Mesenchymal stem cell (in vitro differentiated cells and primary cell): ENCODE data around the gene ZRANB3.
A peak's percentile ranks its signal among the peaks of the same experiment; 100 is the strongest.
"Not testable (repeated sequence)": the region's sequence is repeated elsewhere in the genome, so short reads cannot be mapped to it uniquely, and the experiment has no call there.

Source experiments
- DNase-seq: peaks from one replicate; pipeline ENCODE4 v3.0.0-alpha.2; 2013
- H2AFZ ChIP-seq: one replicate; pipeline ENCODE4 v1.6.1; 2013; ENCODE audit warnings: low read depth, mild to moderate bottlenecking, control low read depth, inconsistent platforms, low read length, moderate library complexity
- H2AK5ac ChIP-seq: 2 replicates; pipeline ENCODE4 v1.6.1; 2013; ENCODE audit warnings: low read length, moderate library complexity, mild to moderate bottlenecking, inconsistent platforms; ENCODE audit not compliant: severe bottlenecking
- H2BK120ac ChIP-seq: one replicate; pipeline ENCODE4 v1.6.1; 2013; ENCODE audit warnings: low read depth, mild to moderate bottlenecking, inconsistent platforms, low read length, moderate library complexity
- H2BK12ac ChIP-seq, 2 experiments: one replicate each; pipeline ENCODE4 v1.6.1; 2013; ENCODE audit warnings: inconsistent platforms in 2 of 2, low read length in 2 of 2, mild to moderate bottlenecking in 2 of 2, moderate library complexity in 2 of 2, control low read depth in 1 of 2
- H2BK15ac ChIP-seq: one replicate; pipeline ENCODE4 v1.6.1; 2013; ENCODE audit warnings: mild to moderate bottlenecking, low read depth, inconsistent platforms; ENCODE audit not compliant: poor library complexity, severe bottlenecking
- H2BK5ac ChIP-seq: 2 replicates; pipeline ENCODE4 v1.6.1; 2013; ENCODE audit warnings: low read depth, mild to moderate bottlenecking, low read length, control low read depth, inconsistent platforms; ENCODE audit not compliant: poor library complexity, severe bottlenecking
- H3K14ac ChIP-seq, 2 experiments: one replicate each; pipeline ENCODE4 v1.6.1; 2013; ENCODE audit warnings: inconsistent platforms in 2 of 2, low read length in 2 of 2, control low read depth in 1 of 2, mild to moderate bottlenecking in 1 of 2, moderate library complexity in 1 of 2
- H3K18ac ChIP-seq, 2 experiments: one replicate each; pipeline ENCODE4 v1.6.1; 2013; ENCODE audit warnings: inconsistent platforms in 2 of 2, low read length in 2 of 2, control low read depth in 1 of 2, low read depth in 1 of 2, mild to moderate bottlenecking in 1 of 2
- H3K23ac ChIP-seq, 2 experiments: one replicate each; pipeline ENCODE4 v1.6.1; 2013; ENCODE audit warnings: inconsistent platforms in 2 of 2, low read length in 2 of 2, mild to moderate bottlenecking in 2 of 2, moderate library complexity in 2 of 2, control low read depth in 1 of 2
- H3K27ac ChIP-seq: 2 replicates; pipeline ENCODE4 v1.5.1; 2013; ENCODE audit warnings: mild to moderate bottlenecking, moderate library complexity, low read length, control low read depth, inconsistent platforms; ENCODE audit not compliant: poor library complexity, severe bottlenecking
- H3K27me3 ChIP-seq, 2 experiments: 2 replicates each; pipeline versions ENCODE4 v1.6.1 to v1.7.0; 2013; ENCODE audit warnings: low read length in 2 of 2, mild to moderate bottlenecking in 2 of 2, moderate library complexity in 2 of 2, control low read depth in 1 of 2, inconsistent platforms in 1 of 2; ENCODE audit not compliant: control insufficient read depth in 1 of 2, insufficient read depth in 1 of 2
- H3K36me3 ChIP-seq, 2 experiments: 2 replicates each; pipeline versions ENCODE4 v1.6.1 to v1.7.0; 2013; ENCODE audit warnings: low read length in 2 of 2, control low read depth in 1 of 2, inconsistent platforms in 1 of 2, low read depth in 1 of 2, mild to moderate bottlenecking in 1 of 2; ENCODE audit not compliant: insufficient read depth in 2 of 2, control insufficient read depth in 1 of 2
- H3K4ac ChIP-seq, 2 experiments: one replicate each; pipeline ENCODE4 v1.6.1; 2013; ENCODE audit warnings: inconsistent platforms in 2 of 2, low read length in 2 of 2, mild to moderate bottlenecking in 2 of 2, moderate library complexity in 2 of 2, control low read depth in 1 of 2, low read depth in 1 of 2
- H3K4me1 ChIP-seq: 2 replicates; pipeline ENCODE4 v1.6.1; 2013; ENCODE audit warnings: low read depth, low read length, control low read depth; ENCODE audit not compliant: control insufficient read depth, insufficient read depth
- H3K4me2 ChIP-seq: 2 replicates; pipeline ENCODE4 v1.6.1; 2013; ENCODE audit warnings: low read length, mild to moderate bottlenecking, inconsistent platforms; ENCODE audit not compliant: poor library complexity, severe bottlenecking
- H3K4me3 ChIP-seq, 2 experiments: 2 replicates each; pipeline versions ENCODE4 v1.5.1 to v1.7.0; 2013; ENCODE audit warnings: low read length in 2 of 2, mild to moderate bottlenecking in 2 of 2, control low read depth in 1 of 2, low read depth in 1 of 2; ENCODE audit not compliant: insufficient read depth in 1 of 2
- H3K79me1 ChIP-seq: replicated peaks from 2 replicates; pipeline ENCODE4 v1.6.1; 2013; ENCODE audit warnings: mild to moderate bottlenecking, control low read depth, low read length, inconsistent platforms; ENCODE audit not compliant: poor library complexity, severe bottlenecking
- H3K9ac ChIP-seq: 2 replicates; pipeline ENCODE4 v1.7.0; 2013; ENCODE audit warnings: mild to moderate bottlenecking, low read length, moderate library complexity
- H3K9me3 ChIP-seq: 2 replicates; pipeline ENCODE4 v1.7.0; 2013; ENCODE audit warnings: mild to moderate bottlenecking, low read length; ENCODE audit not compliant: control insufficient read depth
- H4K8ac ChIP-seq: one replicate; pipeline ENCODE4 v1.6.1; 2013; ENCODE audit warnings: inconsistent platforms, mild to moderate bottlenecking, low read length, moderate library complexity
- H4K91ac ChIP-seq: one replicate; pipeline ENCODE4 v1.6.1; 2013; ENCODE audit warnings: mild to moderate bottlenecking, low read length, inconsistent platforms
- WGBS: methylation state at CpG from one replicate; pipeline ENCODE4 v1.1.7; 2013; ENCODE audit warnings: mixed read lengths; 5-methylcytosine and 5-hydroxymethylcytosine counted together

Gene ZRANB3

DNA sequence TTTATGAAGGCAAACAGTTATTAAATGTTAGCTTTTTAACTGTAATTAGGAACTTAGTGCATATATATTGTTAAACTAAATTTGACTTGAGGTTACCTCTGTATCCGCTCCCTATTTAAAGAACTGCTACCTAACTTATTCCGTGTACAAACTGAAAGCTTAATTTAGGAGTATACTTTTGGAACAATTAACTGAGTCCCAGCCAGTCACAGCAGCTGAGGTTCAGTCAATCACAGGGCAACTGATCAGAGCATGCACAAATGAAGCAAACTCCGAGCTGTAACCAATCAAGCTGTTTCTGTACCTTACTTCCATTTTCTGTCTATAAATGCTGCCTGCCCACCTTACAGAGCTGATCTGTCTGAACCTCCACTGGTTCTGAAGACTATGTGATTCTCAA, 417.7 kb downstream of the ZRANB3 start:
- no peak overlapping the region for H3K23ac ChIP-seq
- peaks cover 4% of the 10 kb centered on the region for H3K9me3 ChIP-seq
- no peaks in the 10 kb centered on the region for H3K4me1 ChIP-seq
- no peak overlapping the region for H4K8ac ChIP-seq
- H2BK5ac ChIP-seq = no peak overlapping the region
- no peak overlapping the region for H3K14ac ChIP-seq
- no peak overlapping the region for H4K91ac ChIP-seq
- no peak overlapping the region for H2AK5ac ChIP-seq
- no peak overlapping the region for H2BK120ac ChIP-seq
- no peaks in the 10 kb centered on the region for H3K27me3 ChIP-seq
- no peak overlapping the region for H3K27ac ChIP-seq
- no peak overlapping the region for H3K4ac ChIP-seq
- no peak overlapping the region for H3K4me2 ChIP-seq
- no peak overlapping the region for H3K9ac ChIP-seq
- H3K18ac ChIP-seq = no peak overlapping the region
- DNase-seq = no peak
- peaks cover 7 to 44% of the 10 kb centered on the region in 2 experiments for H3K36me3 ChIP-seq
- no peak overlapping the region for H2BK15ac ChIP-seq
- peaks cover 19% of the 10 kb centered on the region for H3K79me1 ChIP-seq
- 95% methylated on average over 3 of the region's 3 CpGs for WGBS
- no peak overlapping the region for H3K4me3 ChIP-seq
- H2BK12ac ChIP-seq = no peak overlapping the region
- no peak overlapping the region for H2AFZ ChIP-seq

DNA sequence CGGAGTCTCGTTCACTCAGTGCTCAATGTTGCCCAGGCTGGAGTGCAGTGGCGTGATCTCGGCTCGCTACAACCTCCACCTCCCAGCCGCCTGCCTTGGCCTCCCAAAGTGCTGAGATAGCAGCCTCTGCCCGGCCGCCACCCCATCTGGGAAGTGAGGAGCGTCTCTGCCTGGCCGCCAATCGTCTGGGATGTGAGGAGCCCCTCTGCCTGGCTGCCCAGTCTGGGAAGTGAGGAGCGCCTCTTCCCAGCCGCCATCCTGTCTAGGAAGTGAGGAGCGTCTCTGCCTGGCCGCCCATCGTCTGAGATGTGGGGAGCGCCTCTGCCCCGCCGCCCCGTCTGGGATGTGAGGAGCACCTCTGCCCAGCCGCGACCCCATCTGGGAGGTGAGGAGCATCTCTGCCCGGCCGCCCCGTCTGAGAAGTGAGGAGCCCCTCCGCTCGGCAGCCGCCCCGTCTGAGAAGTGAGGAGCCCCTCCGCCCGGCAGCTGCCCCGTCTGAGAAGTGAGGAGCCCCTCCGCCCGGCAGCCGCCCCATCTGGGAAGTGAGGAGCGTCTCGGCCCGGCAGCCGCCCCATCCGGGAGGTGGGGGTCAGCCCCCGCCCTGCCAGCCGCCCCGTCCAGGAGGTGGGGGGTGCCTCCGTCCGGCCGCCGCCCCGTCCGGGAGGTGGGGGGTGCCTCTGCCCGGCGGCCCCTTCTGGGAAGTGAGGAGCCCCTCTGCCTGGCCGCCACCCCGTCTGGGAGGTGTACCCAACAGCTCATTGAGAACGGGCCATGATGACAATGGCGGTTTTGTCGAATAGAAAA, 425.3 kb downstream of the ZRANB3 start:
- not testable (repeated sequence) for H2BK12ac ChIP-seq, H2BK15ac ChIP-seq, H3K14ac ChIP-seq, H3K4ac ChIP-seq, H2BK120ac ChIP-seq, H2AK5ac ChIP-seq, H4K91ac ChIP-seq, H3K18ac ChIP-seq, H2BK5ac ChIP-seq, H3K27ac ChIP-seq, H3K9ac ChIP-seq, H3K23ac ChIP-seq, H3K79me1 ChIP-seq, H3K4me2 ChIP-seq, H2AFZ ChIP-seq, H3K9me3 ChIP-seq, H3K27me3 ChIP-seq, DNase-seq, H4K8ac ChIP-seq, H3K4me1 ChIP-seq, H3K4me3 ChIP-seq
- WGBS = over 99% methylated on average over 39 of the region's 56 CpGs
- peaks cover 10 to 22% of the 10 kb centered on the region in 2 experiments for H3K36me3 ChIP-seq

DNA sequence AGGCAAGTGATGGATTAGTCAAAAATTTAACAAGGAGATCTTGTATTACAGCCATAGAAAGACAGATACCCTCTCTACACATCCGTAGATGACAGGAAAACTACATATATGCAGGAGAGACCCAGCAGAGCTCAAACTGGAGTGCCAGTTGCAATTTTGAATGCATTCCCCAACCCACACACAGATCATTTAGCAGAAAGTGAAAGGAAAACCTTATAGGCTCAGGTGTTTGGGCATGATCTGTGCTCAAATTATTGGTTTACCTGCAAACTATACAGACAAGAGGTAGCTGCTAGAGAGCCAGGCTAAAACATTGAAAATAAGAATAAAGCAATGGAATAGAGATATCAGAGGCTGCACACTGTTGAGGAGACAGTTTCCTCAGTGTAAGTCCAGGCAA, 427.2 kb downstream of the ZRANB3 start:
- H2AK5ac ChIP-seq = no peak overlapping the region
- H3K4me2 ChIP-seq = no peak overlapping the region
- peaks cover 4% of the 10 kb centered on the region for H3K79me1 ChIP-seq
- H3K4me1 ChIP-seq = no peaks in the 10 kb centered on the region
- 100% methylated on average over 1 of the region's 1 CpG for WGBS
- DNase-seq = no peak
- H2BK120ac ChIP-seq = no peak overlapping the region
- no peaks in the 10 kb centered on the region for H3K27me3 ChIP-seq
- no peak overlapping the region for H2AFZ ChIP-seq
- H4K8ac ChIP-seq = no peak overlapping the region
- H3K14ac ChIP-seq = no peak overlapping the region
- no peak overlapping the region for H2BK5ac ChIP-seq
- H2BK12ac ChIP-seq = no peak overlapping the region
- no peak overlapping the region for H4K91ac ChIP-seq
- peaks cover 10 to 22% of the 10 kb centered on the region in 2 experiments for H3K36me3 ChIP-seq
- no peak overlapping the region for H3K27ac ChIP-seq
- H3K4ac ChIP-seq = no peak overlapping the region
- no peak overlapping the region for H3K4me3 ChIP-seq
- no peak overlapping the region for H3K23ac ChIP-seq
- peaks cover 7% of the 10 kb centered on the region for H3K9me3 ChIP-seq
- no peak overlapping the region for H2BK15ac ChIP-seq
- H3K18ac ChIP-seq = no peak overlapping the region
- no peak overlapping the region for H3K9ac ChIP-seq

DNA sequence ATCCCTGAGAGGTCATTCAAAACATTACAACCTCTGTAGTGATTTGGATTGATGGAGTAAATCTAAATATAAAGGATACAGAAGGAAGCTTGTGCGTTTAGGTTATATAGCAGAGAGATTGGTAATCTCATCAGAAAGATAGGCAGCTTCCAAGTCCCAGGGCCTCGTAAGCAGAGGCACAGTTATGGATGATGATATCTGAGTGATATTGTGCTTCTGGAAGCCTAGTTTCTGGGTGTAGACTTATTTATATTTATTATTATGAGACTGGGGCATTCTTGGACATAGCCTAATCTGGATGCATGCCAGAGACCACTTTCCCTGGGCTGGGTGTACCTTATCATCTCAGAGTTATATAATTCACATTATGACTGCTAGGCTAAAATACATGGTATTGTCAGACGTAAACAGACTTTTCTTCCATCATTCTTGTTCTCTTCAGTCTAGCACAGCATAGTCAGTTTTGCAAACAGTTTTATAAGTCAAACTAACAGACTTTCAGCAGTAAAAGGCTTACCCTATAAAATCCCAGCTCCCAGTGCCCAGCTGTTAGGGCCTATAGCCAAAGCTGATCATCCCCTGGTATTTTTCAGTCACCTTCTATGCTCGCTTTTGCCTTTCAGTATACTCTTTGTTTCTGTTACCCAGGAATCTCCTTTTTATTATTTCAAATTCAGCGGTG, 431.1 kb downstream of the ZRANB3 start:
- Histone ChIP-seq H3K36me3 (peaks cover 6 to 30% of the 10 kb centered on the region in 2 experiments), H3K4me2 (no peak overlapping the region), H2BK120ac (no peak overlapping the region), H2BK5ac (no peak overlapping the region), H4K8ac (no peak overlapping the region), H3K14ac (no peak overlapping the region), H2AFZ (no peak overlapping the region), H3K23ac (no peak overlapping the region), H3K4me1 (no peaks in the 10 kb centered on the region), H3K27ac (no peak overlapping the region), H3K9ac (peak overlapping the region; percentile 36), H3K9me3 (no peaks in the 10 kb centered on the region), H3K4me3 (no peak overlapping the region), H2AK5ac (no peak overlapping the region), H3K4ac (no peak overlapping the region), H3K27me3 (no peaks in the 10 kb centered on the region), H3K18ac (no peak overlapping the region), H4K91ac (no peak overlapping the region), H2BK15ac (no peak overlapping the region), H2BK12ac (no peak overlapping the region), H3K79me1 (peaks cover 8% of the 10 kb centered on the region)
- 93% methylated on average over 5 of the region's 5 CpGs for WGBS
- no peak for DNase-seq
